Measurements from ENCODE around the gene MTMR2. TPM values are rescaled to one million over a fixed set of nuclear protein-coding genes. Genes with fewer than 3 reads are reported as not detected.
A peak's percentile ranks its signal among the peaks of the same experiment; 100 is the strongest.

The MTMR2 gene
- total RNA-seq, 3 donors from 2014 or later (not counting 1 experiment from before 2014, with no cell fraction given), result 21.7 to 22.5 (median 21.8) TPM

DNA sequence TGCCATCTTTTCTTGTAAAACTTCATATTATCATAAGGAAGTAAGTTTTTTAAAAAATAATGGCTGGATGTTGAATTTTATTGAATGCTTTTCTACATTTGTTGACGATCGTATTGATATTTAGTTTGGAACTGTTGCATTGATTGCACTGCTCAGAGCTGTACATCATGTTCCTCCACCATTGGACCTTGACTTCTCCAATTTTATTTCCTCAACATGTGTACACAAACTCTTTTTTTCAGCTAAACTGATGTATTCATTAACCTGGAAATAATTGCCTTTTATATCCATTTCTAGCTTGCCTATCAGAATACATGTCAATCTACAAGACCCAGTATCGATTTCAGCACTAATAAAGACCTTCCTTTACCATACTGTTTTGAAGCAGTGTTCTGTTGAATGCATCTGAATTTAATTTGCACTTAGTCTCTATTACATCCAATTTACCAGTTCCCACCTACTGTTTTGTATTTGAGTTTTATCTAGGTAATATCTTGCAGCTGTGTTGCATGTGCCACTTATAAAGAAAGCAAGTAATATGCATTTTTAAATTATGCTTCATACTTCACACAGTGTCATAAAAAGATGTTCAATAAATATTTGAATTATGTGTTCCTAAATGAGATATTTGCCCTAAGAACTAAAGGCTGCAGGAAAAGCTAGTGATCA, 128.1 kb downstream of the MTMR2 start:
- TF ChIP-seq CTCF (IDR thresholded peaks at IDR 0.05), result no peak
- 100% methylated on average over 1 of the region's 3 CpGs for WGBS (ENCODE audit: insufficient coverage)
- H3K27ac ChIP-seq (ENCODE audit: low read length), result no peak overlapping the region
- no peaks in the 10 kb centered on the region for H3K27me3 ChIP-seq (ENCODE audit: control insufficient read depth, insufficient read depth, low read length)
- H3K9me3 Mint-ChIP-seq, result no peaks in the 10 kb centered on the region
- intact Hi-C loops (cut with micrococcal nuclease), result loop anchor here (10.0 kb wide), 1 partner anchor 1301 kb away; the partner anchor contains the start of genes ANKRD49 and MRE11
- peaks cover 4% of the 10 kb centered on the region for H3K4me1 ChIP-seq (ENCODE audit: control insufficient read depth, insufficient read depth, low read length)
- no peaks in the 10 kb centered on the region for H3K36me3 Mint-ChIP-seq
- H3K27ac Mint-ChIP-seq, result peak overlapping the region in 1 of 2 donors; percentile 45
- no peaks in the 10 kb centered on the region for H3K9me3 ChIP-seq (ENCODE audit: control insufficient read depth, insufficient read depth, low read length)
- no peak overlapping the region for H3K4me3 ChIP-seq (ENCODE audit: low read length)
- ATAC-seq (no peak), DNase-seq (no peak)
- peaks cover 37 to 38% of the 10 kb centered on the region in 2 donors for H3K4me1 Mint-ChIP-seq
- H3K4me3 Mint-ChIP-seq, result no peak overlapping the region
- no peaks in the 10 kb centered on the region for H3K27me3 Mint-ChIP-seq (ENCODE audit: low read depth in 2 of 2)
- H3K36me3 ChIP-seq (ENCODE audit: control insufficient read depth, insufficient read depth, low read length), result peaks cover 12% of the 10 kb centered on the region

GRCh38 chr11:95794086-95794485, 129.8 kb downstream of the MTMR2 start:
- H3K36me3 Mint-ChIP-seq, result no peaks in the 10 kb centered on the region
- H3K4me3 ChIP-seq (ENCODE audit: low read length), result no peak overlapping the region
- no peak overlapping the region for H3K4me3 Mint-ChIP-seq
- intact Hi-C loops (cut with micrococcal nuclease), result loop anchor here (5.0 to 10.0 kb wide), 2 partner anchors 712 to 1299 kb away; partner anchors contain the start of genes ANKRD49 and MRE11
- H3K27me3 ChIP-seq (ENCODE audit: control insufficient read depth, insufficient read depth, low read length), result no peaks in the 10 kb centered on the region
- no peak overlapping the region for H3K27ac ChIP-seq (ENCODE audit: low read length)
- H3K36me3 ChIP-seq (ENCODE audit: control insufficient read depth, insufficient read depth, low read length), result no peaks in the 10 kb centered on the region
- TF ChIP-seq CTCF (IDR thresholded peaks at IDR 0.05), result no peak
- DNase-seq, result no peak
- no peaks in the 10 kb centered on the region for H3K27me3 Mint-ChIP-seq (ENCODE audit: low read depth in 2 of 2)
- H3K27ac Mint-ChIP-seq, result no peak overlapping the region
- peaks cover 5% of the 10 kb centered on the region for H3K4me1 ChIP-seq (ENCODE audit: control insufficient read depth, insufficient read depth, low read length)
- 80% methylated on average over 2 of the region's 5 CpGs for WGBS (ENCODE audit: insufficient coverage)
- H3K4me1 Mint-ChIP-seq, result peaks cover 45 to 49% of the 10 kb centered on the region in 2 donors
- H3K9me3 ChIP-seq (ENCODE audit: control insufficient read depth, insufficient read depth, low read length), result no peaks in the 10 kb centered on the region
- no peak for ATAC-seq
- no peaks in the 10 kb centered on the region for H3K9me3 Mint-ChIP-seq

GRCh38 chr11:95793116-95793515, 130.8 kb downstream of the MTMR2 start:
- H3K36me3 Mint-ChIP-seq, result no peaks in the 10 kb centered on the region
- H3K9me3 Mint-ChIP-seq, result no peaks in the 10 kb centered on the region
- 92% methylated on average over 3 of the region's 4 CpGs for WGBS (ENCODE audit: insufficient coverage)
- no peak overlapping the region for H3K27ac ChIP-seq (ENCODE audit: low read length)
- H3K36me3 ChIP-seq (ENCODE audit: control insufficient read depth, insufficient read depth, low read length), result no peaks in the 10 kb centered on the region
- H3K4me1 ChIP-seq (ENCODE audit: control insufficient read depth, insufficient read depth, low read length), result peaks cover 11% of the 10 kb centered on the region
- H3K4me1 Mint-ChIP-seq, result peaks cover 52 to 55% of the 10 kb centered on the region in 2 donors
- H3K4me3 ChIP-seq (ENCODE audit: low read length), result no peak overlapping the region
- intact Hi-C loops (cut with micrococcal nuclease), result loop anchor here (5.0 to 10.0 kb wide), 2 partner anchors 711 to 1298 kb away; partner anchors contain the start of genes ANKRD49 and MRE11
- DNase-seq (no peak), ATAC-seq (no peak)
- no peaks in the 10 kb centered on the region for H3K27me3 ChIP-seq (ENCODE audit: control insufficient read depth, insufficient read depth, low read length)
- H3K27me3 Mint-ChIP-seq (ENCODE audit: low read depth in 2 of 2), result no peaks in the 10 kb centered on the region
- H3K9me3 ChIP-seq (ENCODE audit: control insufficient read depth, insufficient read depth, low read length), result no peaks in the 10 kb centered on the region
- TF ChIP-seq CTCF (IDR thresholded peaks at IDR 0.05), result no peak
- H3K27ac Mint-ChIP-seq, result no peak overlapping the region
- H3K4me3 Mint-ChIP-seq, result no peak overlapping the region

Measured in natural killer cell (primary cell).